ENCODE results near the gene CAMK1D.

CAMK1D gene

DNA sequence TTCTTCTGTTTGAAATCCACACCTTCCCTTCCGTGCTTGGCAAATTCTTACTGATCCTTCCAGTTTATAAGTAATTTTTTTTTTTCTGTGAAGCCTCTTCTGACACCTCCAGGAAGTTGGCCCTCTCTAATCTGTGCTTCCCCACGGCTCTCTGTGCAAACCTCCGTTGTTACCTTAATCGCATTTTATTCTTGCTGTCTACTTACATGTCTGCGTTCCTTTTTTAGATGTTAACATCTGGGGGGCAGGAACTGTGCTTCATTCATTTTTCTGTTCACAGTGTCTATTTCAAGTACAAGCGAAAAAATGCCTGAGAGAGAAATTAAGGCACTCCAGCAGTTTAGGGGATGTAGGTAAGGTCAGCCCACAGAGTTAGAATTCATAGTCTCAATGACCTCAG, 8.4 kb upstream of the CAMK1D start:
- Histone ChIP-seq H3F3A (ENCODE audit: insufficient read depth, low read length) (no peaks in the 10 kb centered on the region), H3K79me2 (ENCODE audit: insufficient read depth, low read length) (no peaks in the 10 kb centered on the region), H3K9me2 (ENCODE audit: low read depth, low read length) (no peaks in the 10 kb centered on the region), H3K4me1 (ENCODE audit: insufficient read depth, low read length, severe bottlenecking) (no peaks in the 10 kb centered on the region), H3K9ac (ENCODE audit: low read length) (no peak overlapping the region), H3K4me3 (ENCODE audit: low read depth, low read length, poor library complexity, severe bottlenecking) (no peak overlapping the region), H3K36me3 (ENCODE audit: insufficient read depth, low read length) (no peaks in the 10 kb centered on the region), H2AFZ (ENCODE audit: low read length) (no peak overlapping the region), H3K9me3 (ENCODE audit: low read length) (no peaks in the 10 kb centered on the region), H3K27me3 (ENCODE audit: insufficient read depth, low read length) (0 out of 2 replicates have a peak, but pooled peaks cover 3% of the 10 kb centered on the region), H3K27ac (ENCODE audit: low read depth, low read length, poor library complexity, severe bottlenecking) (no peak overlapping the region), H3K4me2 (ENCODE audit: low read length) (no peak overlapping the region), H4K20me1 (ENCODE audit: insufficient read depth, low read length) (no peaks in the 10 kb centered on the region)
- TF ChIP-seq, protein P1, sequence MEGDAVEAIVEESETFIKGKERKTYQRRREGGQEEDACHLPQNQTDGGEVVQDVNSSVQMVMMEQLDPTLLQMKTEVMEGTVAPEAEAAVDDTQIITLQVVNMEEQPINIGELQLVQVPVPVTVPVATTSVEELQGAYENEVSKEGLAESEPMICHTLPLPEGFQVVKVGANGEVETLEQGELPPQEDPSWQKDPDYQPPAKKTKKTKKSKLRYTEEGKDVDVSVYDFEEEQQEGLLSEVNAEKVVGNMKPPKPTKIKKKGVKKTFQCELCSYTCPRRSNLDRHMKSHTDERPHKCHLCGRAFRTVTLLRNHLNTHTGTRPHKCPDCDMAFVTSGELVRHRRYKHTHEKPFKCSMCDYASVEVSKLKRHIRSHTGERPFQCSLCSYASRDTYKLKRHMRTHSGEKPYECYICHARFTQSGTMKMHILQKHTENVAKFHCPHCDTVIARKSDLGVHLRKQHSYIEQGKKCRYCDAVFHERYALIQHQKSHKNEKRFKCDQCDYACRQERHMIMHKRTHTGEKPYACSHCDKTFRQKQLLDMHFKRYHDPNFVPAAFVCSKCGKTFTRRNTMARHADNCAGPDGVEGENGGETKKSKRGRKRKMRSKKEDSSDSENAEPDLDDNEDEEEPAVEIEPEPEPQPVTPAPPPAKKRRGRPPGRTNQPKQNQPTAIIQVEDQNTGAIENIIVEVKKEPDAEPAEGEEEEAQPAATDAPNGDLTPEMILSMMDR (IDR thresholded peaks at IDR 0.05; ENCODE audit: low read length) = no peak
- no peak for TF ChIP-seq EZH2 (IDR thresholded peaks at IDR 0.05; ENCODE audit: borderline replicate concordance, low read length)

DNA sequence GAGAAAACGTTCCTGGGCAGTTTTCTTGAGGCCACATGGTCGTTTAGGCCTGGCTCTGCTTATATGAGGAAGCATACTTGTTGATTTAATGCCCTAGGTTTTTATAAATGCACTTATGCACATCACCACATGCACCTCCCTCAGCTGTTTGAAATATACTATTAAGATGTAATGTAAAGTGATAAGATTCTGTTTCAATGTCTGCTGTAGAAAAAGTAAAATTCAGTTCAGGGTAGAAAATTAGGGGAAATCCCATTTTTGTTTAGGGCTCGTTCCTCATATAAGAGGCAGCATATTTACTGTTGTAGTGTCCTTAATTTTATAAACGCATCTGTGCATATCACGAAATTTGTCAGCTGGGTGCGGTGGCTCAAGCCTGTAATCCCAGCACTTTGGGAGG, 7.8 kb upstream of the CAMK1D start:
- Histone ChIP-seq H3F3A (ENCODE audit: insufficient read depth, low read length) (no peaks in the 10 kb centered on the region), H2AFZ (ENCODE audit: low read length) (no peak overlapping the region)

DNA sequence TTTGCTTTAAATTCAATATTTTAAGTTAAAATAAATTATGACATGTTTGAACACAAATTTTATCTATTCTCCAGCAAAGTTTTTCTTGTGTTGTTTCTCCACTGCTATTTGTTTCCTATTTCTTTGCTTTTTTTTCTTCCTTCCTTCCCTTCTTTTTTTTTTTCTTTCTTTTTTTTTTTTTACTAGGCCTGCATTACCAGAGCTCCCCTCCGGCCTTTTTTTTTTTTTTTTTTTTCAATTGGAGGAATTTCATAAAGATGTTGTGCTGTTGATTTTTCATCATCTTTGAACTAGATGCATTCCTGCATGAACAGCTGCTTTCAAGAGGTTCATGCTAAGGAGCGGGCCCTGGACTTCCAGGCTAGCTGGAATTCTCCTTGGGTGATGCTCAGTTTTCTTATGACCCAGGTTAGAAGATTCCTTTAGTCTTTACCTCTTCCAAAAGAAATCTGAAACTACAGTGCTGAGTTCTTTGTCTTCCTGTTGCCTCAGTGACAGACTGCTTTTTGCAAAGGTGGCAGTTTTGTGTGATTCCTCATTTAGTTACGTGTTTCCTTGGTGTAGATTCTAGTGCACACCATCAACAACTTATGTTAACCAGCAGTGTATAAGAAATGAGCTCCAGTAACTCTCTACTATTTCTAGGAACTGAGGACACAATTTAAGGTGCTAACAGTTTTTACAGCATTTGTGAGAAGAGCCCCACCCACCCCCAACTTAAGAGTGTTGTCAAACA, 4.8 kb upstream of the CAMK1D start:
- Histone ChIP-seq H3K27me3 (ENCODE audit: insufficient read depth, low read length) (0 out of 2 replicates have a peak, but pooled peaks cover 8% of the 10 kb centered on the region), H2AFZ (ENCODE audit: low read length) (no peak overlapping the region), H4K20me1 (ENCODE audit: insufficient read depth, low read length) (no peaks in the 10 kb centered on the region), H3K79me2 (ENCODE audit: insufficient read depth, low read length) (no peaks in the 10 kb centered on the region), H3K27ac (ENCODE audit: low read depth, low read length, poor library complexity, severe bottlenecking) (no peak overlapping the region), H3K9me2 (ENCODE audit: low read depth, low read length) (no peaks in the 10 kb centered on the region), H3K36me3 (ENCODE audit: insufficient read depth, low read length) (no peaks in the 10 kb centered on the region), H3K9me3 (ENCODE audit: low read length) (no peaks in the 10 kb centered on the region), H3K4me1 (ENCODE audit: insufficient read depth, low read length, severe bottlenecking) (no peaks in the 10 kb centered on the region), H3K4me3 (ENCODE audit: low read depth, low read length, poor library complexity, severe bottlenecking) (no peak overlapping the region), H3K4me2 (ENCODE audit: low read length) (no peak overlapping the region), H3F3A (ENCODE audit: insufficient read depth, low read length) (no peaks in the 10 kb centered on the region), H3K9ac (ENCODE audit: low read length) (no peak overlapping the region)
- TF ChIP-seq, protein P1 (IDR thresholded peaks at IDR 0.05; ENCODE audit: low read length) = no peak
- no peak for TF ChIP-seq EZH2 (IDR thresholded peaks at IDR 0.05; ENCODE audit: borderline replicate concordance, low read length)

More for the DNA sequence above, 7.8 kb upstream of the CAMK1D start:
- H4K20me1 ChIP-seq (ENCODE audit: insufficient read depth, low read length) = no peaks in the 10 kb centered on the region
- H3K9me2 ChIP-seq (ENCODE audit: low read depth, low read length) = no peaks in the 10 kb centered on the region
- H3K4me2 ChIP-seq (ENCODE audit: low read length) = no peak overlapping the region
- no peaks in the 10 kb centered on the region for H3K4me1 ChIP-seq (ENCODE audit: insufficient read depth, low read length, severe bottlenecking)
- no peaks in the 10 kb centered on the region for H3K79me2 ChIP-seq (ENCODE audit: insufficient read depth, low read length)
- 0 out of 2 replicates have a peak, but pooled peaks cover 3% of the 10 kb centered on the region for H3K27me3 ChIP-seq (ENCODE audit: insufficient read depth, low read length)
- no peak for TF ChIP-seq EZH2 (IDR thresholded peaks at IDR 0.05; ENCODE audit: borderline replicate concordance, low read length)
- TF ChIP-seq, protein P1 (IDR thresholded peaks at IDR 0.05; ENCODE audit: low read length) = no peak
- H3K9ac ChIP-seq (ENCODE audit: low read length) = no peak overlapping the region
- no peaks in the 10 kb centered on the region for H3K36me3 ChIP-seq (ENCODE audit: insufficient read depth, low read length)
- H3K4me3 ChIP-seq (ENCODE audit: low read depth, low read length, poor library complexity, severe bottlenecking) = no peak overlapping the region
- no peaks in the 10 kb centered on the region for H3K9me3 ChIP-seq (ENCODE audit: low read length)
- no peak overlapping the region for H3K27ac ChIP-seq (ENCODE audit: low read depth, low read length, poor library complexity, severe bottlenecking)
